ENCODE results near the gene ACYP2.
"Not testable (repeated sequence)": the region's sequence is repeated elsewhere in the genome, so short reads cannot be mapped to it uniquely, and the experiment has no call there.

ACYP2 gene

DNA sequence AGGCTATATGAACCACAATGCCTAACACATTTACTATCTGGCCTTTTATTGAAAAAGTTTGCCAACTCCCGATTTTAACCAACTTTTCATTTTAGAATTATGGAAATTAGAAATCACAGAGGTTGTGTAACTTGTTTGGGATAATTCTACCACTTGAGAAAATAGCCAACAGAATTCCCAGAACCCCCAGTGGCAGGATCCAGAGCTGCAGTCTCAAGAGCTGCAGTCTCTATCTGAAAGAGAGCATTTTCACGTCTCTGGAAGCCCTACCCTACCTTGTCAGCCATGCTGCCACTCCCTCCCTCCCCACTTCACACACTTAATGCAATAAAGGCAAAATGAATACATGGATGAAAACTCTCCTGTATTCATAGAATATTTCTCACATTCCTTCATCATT is 164.0 kb downstream of the ACYP2 start:
- no peak for DNase-seq

DNA sequence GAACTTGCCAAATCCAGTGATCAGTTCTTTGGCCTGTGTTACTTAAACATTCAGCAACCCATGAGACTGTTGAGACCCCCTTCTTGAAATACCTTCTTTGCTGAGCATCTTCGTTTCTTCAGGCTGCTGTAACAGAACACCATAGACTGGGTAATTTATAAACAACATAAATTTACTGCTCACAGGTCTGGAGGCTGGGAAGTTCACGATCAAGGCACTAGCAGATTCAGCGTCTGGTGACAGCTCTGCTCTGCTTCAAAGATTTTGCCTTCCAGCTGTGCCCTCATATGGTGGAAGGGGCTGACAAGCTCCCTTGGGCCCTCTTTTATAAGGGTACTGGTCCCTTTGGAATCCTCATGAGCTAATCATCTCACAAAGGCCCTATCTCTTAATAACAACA is 169.4 kb downstream of the ACYP2 start:
- no peak for DNase-seq

DNA sequence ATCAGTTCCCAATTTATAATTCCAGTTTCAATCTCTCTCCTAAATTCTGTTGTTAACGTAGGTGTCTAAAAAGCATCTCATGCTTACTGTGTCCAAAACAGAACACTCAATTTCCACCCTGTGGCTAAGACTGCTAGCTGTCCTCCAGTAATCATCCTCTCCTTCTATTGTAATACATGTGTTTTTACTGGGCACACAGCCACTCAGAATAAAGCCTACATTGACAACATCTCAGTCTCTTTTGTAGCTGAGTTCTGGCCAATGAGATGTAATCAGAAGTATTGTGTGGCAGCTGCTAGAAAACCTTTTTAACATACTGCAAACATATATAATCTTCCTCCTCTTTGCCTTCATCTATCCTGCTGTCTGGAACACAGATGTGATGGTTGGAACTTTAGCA is 170.0 kb downstream of the ACYP2 start:
- DNase-seq = no peak

DNA sequence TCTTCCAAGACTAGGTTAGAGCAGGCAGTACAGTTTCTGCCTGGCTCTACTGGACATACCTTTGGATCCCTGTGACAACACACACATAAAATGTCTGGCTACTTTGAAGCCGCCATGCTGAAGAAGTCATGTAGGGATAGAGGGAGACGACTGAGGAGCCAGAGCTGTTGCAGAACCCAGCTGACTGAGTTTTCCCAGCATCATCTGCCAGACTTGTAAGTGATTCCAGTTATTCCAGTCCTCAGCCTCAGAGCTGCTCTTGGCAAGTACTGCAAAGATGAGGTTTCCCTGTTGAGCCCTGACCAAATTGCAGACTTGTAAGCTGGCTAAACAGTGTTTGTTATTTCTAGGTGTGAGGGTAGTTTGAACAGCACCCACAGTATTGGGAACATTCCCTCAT is 172.1 kb downstream of the ACYP2 start:
- peak; percentile 54 for DNase-seq

DNA sequence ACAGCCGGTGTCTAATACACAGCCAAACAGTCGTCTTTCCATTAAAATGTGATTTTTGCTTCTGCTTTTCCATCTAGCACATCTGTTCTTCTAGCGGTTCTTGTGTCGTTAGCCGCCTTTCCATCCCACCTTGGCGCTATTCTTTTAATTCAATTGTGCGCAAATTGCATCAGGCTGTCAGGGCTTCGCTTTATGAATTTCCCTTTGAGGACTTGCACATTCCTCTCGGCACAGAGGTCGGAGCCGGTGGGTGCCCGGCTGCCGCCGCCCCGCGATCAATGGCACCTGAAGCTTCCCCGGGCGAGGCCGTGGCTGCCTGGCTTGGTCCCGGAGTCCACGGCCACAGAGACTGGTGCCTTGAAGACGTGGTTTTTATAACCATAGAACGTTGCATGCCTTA is 174.5 kb downstream of the ACYP2 start:
- DNase-seq = peak; percentile 52

DNA sequence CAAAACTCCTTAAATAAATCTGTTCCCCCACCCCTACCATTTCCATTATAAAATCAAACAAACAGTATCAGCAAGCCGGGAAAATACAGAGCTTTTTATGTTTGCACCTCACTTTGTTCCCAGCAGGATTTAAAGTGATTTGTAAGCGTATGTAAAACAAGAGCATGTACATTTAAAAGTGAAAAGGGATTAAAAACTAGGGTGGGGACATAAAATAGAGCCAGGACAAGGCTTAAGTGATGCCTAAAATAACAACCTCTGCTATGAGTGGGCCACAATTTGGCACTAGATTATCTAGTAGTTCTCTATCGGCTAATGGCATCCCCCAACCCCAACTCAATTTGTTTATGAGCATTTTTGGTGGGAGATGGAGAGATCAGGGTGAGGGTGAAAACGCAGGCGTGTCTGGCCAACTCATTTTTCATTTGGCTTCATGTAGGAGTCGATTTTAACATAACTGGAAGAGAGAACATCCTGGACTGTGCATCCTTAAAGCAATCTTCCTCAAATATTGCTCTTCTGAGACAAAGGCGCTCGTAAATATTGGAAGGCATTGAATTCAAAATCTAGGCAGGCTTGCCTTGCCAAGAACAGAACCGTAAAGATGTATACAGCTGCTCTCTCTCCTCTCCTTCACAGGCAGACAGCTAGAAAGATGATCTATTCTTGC is 175.1 kb downstream of the ACYP2 start:
- DNase-seq = peak; percentile 58

DNA sequence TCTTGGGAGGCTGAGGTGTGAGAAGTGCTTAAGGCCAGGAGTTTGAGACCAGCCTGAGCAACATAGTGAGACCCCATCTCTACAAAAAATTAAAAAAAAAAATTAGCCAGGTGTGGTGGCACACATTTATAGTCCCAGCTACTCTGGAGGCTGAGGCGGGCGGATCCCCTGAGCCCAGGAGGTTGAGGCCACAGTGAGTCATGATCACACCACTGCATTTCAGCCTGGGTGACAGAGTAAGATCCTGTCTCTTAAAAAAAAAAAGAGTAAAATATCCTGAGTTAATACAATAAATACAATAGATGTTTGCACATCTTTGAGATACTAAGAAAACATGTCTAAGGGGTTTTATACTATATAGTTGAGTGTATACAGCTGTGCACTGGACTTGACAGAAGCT is 179.2 kb downstream of the ACYP2 start:
- not testable (repeated sequence) for DNase-seq

DNA sequence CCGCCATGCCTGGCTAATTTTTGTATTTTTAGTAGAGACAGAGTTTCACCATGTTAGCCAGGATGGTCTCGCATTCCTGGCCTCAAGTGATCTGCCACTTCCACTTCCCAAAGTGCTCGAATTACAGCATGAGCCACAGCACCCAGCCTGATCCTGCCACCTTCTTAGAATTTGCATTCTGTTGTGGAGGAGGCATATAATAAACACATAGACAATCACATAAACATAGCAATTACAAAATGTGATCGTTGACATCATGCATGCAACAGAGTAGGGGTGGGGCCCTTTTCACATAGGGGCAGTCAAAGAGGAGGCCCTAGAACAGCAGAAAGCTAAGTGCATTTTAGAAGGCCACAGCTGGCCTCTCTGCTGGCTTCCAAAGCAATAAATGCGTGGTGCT is 180.5 kb downstream of the ACYP2 start:
- DNase-seq = no peak

DNA sequence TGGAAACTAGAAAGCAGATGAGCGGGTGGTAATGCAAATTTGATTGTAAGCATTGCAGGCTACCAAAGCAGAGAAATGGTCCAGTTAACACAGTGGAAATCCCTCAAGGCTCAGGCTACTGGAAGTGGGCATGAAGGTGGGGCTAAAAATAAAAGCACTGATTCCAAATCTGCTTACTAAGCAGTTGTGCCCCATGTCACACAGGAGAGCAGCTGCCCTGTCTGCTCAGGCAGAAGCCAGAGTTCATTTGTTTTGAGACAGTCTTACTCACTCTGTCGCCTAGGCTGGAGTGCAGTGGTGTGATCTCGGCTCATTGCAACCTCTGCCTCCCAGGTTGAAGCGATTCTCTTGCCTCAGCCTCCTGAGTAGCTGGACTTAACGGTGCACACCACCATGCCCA is 183.1 kb downstream of the ACYP2 start:
- DNase-seq = no peak

DNA sequence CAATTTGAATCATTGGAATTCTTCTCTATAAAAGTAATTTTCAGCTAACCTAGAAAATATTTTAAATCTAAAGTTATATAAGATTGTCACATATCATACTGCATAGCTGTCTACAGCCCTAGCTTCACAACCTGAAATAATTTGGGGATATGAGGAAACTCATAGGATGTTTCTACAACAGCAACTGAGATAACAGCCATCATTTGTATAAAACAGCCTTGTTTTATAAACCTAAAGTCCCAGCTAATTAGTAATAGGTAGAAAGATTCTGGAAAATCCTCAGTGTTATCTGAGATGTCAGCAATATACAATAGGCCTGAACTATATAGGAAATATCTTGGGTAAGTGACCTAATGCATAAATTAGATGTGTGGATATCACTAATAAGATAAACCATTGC is 188.2 kb downstream of the ACYP2 start:
- no peak for DNase-seq

DNA sequence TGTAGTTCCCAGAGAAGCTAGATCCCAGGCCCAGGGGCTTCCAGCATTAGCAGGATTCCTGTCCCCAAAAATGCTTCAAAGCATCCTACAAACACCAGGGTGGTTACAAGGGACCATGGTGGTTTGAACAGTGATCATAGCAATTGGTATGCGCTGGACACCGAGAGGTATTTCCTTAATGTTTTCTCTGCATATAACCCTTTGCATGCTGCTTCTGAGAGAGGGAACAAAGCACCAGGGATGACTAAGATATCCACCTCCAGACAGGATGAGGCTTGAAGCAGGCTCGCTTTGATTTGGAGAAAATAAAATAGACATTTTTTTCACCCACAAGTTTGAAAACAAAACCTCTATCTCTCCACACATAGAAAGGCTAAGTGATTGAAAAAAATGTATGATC is 191.1 kb downstream of the ACYP2 start:
- DNase-seq = no peak

DNA sequence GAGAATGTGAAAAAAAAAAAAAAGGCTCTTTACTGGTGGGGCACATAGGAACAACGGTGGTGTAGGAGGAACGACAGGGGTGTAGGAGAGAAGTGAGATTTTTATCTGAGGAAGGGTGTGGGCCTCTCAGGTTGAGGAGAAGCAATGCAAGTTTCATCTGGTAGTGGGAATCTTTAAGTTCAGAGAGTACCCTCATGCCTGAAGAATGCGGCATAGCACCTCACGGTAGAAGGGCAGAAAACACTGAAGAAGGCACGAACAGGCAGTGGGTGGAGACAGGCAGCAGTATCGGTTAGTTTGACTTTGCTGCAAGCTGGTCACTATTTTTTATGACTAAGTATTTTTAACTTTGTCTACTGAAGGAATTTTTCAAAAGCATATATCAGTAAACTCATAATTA is 192.8 kb downstream of the ACYP2 start:
- DNase-seq = no peak

DNA sequence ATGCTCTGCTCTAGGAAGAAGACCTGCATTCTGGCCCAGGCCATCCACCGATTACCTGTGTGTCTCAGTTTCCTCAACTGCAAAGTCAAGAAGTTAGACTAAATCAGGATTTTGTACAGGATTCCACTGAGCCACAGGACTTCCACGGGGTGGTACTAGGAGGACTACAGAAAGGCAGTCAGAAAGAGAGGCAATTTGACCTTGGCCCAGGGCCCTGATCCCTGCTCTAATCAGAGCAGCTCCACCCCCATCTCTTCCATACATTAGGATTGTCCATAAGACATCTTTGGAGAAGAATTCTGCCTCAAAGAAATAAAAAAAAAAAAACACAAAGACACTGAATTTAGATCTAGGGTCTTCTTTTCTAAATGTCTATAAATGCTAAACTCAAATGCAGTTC is 193.4 kb downstream of the ACYP2 start:
- no peak for DNase-seq

DNA sequence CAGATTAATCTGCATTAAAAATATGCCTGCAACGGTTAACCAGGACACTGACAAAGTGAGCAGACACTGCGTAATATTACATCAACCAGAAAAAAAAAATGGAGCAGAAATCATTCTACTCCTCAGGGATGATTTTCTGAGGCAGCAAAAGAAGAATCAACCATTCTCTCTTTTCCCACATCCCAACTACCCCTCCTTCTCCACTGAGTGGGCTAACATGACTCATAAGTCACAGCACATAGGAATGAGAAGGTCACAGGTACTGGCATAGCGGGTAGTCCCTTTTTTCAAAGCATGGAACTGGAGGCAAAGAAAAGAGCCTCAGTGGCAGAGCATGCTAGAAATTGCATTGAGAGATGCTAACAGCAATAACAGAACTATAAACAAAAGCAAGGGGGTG is 194.9 kb downstream of the ACYP2 start:
- DNase-seq = no peak

DNA sequence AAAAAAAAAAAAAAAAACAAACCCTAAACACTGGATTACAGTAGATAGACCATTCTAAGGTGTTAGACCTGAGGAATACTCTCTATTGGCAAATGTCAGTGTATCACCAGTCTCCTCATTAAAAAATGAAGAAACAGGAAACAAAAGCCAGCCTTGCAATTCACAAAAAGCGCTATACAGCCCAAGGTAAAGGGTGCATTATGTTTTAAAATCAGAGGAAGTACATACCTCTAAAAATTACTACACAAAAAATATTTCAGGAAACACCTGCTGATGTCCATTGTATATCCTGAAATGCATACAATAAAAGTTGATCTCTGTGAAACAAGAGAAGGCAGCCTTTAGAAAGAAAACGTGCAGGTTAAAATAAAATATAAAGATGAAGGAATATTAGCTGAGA is 195.5 kb downstream of the ACYP2 start:
- DNase-seq = no peak

DNA sequence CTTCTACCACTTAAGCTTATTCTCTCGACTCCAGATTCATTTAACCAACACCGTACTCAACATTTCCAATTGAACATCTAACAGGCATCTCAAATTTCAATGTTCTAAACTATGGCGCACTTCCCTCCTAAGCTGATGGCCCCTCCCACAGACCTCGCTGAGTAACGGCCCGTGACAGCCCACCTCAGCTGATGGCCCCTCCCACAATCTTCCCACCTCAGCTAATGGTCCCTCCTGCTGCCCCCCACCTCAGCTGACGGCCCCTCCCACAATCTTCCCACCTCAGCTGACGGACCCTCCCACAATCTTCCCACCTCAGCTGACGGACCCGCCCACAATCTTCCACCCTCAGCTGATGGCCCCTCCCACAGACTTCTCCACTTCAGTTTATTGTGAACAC is 197.7 kb downstream of the ACYP2 start:
- no peak for DNase-seq

DNA sequence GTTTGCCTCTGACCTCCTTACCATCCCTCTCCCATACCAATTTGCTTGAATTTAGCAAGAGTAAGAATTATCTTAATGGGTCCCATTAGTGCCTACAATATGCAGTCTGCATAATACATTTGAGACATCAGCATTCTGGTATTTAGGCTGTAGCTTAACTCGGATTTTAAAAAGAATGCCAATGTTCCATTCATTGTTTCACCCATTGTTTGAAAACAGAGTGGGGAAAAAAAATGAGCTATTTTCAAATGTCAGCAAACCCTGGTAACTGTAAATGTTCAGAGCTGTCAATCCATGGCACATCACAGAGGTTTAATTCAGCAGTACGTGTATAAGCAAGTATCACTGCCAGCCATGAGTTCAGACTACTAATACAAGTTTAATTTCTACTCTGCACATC is 202.6 kb downstream of the ACYP2 start:
- no peak for DNase-seq

DNA sequence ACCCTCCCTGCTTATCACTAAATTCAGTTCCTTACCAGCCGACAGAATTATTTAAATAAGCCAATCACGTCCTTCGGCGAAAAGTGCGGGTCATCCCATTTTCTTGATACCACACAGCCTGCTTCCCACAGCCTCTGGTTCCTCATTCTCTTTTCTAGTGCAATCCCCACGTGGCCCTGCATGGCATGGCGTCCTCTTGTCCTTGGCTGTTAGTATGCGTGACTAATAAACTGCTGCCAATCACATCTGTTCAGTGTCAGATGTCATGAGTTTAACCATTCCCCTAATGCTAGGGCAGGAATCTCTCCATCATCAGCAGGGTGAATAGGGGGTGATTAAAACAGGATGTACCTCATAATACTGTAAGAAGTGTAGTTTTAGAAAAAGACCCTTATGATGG is 203.4 kb downstream of the ACYP2 start:
- DNase-seq = no peak

DNA sequence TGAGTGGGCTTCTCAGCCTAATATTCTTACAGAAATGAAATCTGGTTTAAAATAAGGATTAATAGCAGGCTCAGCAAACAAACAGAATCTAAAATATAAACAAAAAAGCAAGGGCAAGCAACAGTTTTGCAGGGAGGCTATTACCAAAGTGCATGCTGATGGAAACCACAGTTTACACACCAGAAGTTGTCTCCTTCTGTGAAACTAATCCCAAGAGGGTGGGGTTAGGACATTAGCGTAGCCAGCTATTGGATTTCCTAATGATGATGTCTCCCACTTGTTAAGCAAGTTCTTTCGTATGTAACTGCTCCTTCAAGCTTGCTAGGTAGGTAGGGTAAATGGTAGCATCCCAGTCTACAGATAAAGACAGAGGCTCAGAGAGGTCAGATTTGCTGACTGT is 205.6 kb downstream of the ACYP2 start:
- DNase-seq = no peak

DNA sequence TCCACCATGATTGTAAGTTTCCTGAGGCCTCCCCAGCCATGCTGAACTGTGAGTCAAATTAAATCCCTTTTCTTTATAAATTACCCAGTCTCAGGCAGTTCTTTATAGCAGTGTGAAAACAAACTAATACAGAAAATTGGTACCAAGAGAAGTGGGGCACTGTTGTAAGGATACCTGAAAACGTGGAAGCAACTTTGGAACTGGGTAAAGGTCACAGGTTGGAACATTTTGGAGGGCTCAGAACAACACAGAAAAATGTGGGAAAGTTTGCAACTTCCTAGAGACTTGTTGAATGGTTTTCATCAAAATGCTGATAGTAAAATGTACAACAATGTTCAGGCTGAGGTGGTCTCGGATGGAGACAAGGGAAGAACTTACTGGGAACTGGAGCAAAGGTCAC is 209.1 kb downstream of the ACYP2 start:
- not testable (repeated sequence) for DNase-seq

DNA sequence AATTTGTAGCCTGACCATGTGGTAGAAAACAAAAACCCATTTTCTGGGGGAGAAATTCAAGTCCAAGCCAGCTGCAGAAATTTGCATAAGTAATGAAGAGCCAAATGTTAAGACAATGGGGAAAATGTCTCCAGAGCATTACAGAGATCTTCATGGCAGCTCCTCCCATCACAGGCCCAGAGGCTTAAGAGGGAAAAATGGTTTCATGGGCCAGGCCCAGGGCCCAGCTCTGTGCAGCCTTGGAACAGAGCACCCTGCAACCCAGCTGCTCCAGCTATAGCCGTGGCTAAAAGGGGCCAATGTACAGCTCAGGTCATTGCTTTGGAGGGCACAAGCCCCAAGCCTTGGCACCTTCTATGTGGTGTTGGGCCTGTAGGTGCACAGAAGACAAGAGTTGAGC is 209.7 kb downstream of the ACYP2 start:
- no peak for DNase-seq

DNA sequence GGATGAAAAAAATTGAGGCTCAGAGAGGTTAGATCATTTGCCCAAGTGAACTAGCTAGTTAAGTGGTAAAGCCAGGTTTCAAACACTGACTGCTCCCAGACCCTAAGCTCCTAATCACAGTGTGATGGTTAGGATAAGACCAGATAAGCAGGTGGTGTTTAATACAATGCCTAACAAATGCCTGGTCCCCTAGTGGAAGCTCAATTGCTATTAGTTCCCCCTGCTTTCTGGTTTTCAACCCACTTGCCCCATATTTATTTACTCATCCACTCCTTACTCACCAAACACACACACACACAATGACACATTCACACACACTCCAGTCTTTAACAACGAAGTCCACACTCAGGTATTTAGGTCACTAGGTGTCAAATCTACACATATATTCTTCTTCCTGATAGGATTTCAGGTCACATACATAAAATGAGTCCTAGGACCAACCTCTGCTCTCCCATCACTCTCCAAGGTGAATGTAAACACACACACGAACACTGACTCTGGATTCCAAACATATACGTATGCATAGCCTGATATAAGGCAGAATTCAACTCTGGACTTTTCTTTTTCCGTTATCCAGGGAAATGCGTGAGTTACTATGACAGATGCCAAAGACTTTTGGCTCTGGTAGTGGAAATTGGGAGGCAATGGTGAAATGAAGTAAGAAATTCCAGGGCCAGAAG is 214.2 kb downstream of the ACYP2 start:
- DNase-seq = no peak

DNA sequence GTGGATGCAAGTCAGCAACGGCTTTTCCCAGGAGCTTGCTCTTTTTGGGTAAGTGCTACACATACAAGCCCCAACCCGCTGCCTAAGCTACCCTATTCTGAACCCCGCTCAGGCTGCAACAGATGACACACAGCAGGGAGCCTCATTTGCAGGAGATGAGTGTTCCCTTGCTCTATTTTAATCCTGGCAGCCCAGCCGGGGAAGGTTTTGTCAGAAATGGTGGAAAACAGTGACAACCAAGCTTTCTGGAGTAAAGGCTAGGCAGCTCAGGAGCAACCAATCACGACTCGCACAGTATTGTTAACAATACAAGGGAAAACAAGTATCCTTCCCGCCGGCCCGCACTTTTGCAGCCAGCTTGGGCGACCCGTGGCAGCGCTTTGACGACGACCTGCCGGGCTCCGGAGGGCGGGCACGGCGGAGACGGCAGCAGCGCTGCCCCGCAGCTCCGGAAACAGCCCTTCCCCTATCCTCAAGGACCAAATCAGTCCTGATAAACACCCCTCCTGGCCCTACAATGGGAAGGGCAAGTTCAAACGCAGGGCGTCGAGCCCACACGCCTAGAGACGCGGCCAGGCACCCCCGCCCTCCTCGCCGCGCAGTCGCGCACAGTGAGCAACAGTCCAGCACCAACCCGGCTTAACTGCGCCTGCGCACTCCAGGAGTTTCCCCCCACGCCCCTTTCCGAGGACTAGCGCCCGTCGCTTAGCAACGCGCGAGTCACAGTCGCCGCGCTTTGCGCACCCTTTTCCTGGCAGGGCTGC is 214.9 kb downstream of the ACYP2 start:
- DNase-seq = peak; percentile 95
